Measurements from ENCODE around the gene CSNK1D. TPM values are rescaled to one million over a fixed set of nuclear protein-coding genes. Genes with fewer than 3 reads are reported as not detected.

The CSNK1D gene
- total and polyA plus RNA-seq, 2 donors (not counting 1 experiment from before 2014, with no cell fraction given): 196 to 241 TPM

- Histone ChIP-seq H3K9me3 (ENCODE audit: control extremely low read depth in 1 of 3, control insufficient read depth in 2 of 3, insufficient read depth in 1 of 3, low read length in 2 of 3) (peaks cover 0 to 4% (median 0%) of the 10 kb centered on the region in 3 donors), H3K36me3 (replicated peaks in 1 of 2; ENCODE audit: control extremely low read depth in 1 of 2, control insufficient read depth in 1 of 2, extremely low read depth in 1 of 2, insufficient read depth in 2 of 2, low read length in 1 of 2) (peaks cover 0 to 49% of the 10 kb centered on the region in 2 experiments), H3K27ac (ENCODE audit: low read length in 2 of 2) (peak overlapping the region in 1 of 2 donors; percentile 62), H3K27me3 (replicated peaks in 1 of 4; ENCODE audit: control extremely low read depth in 1 of 4, control insufficient read depth in 3 of 4, insufficient read depth in 4 of 4, low read length in 3 of 4) (no peaks in the 10 kb centered on the region), H3K4me1 (ENCODE audit: control insufficient read depth in 2 of 2, insufficient read depth in 2 of 2, low read length in 2 of 2) (peaks cover 14 to 36% of the 10 kb centered on the region in 2 donors), H3K9ac (ENCODE audit: low read length) (no peak overlapping the region), H4K20me1 (ENCODE audit: control insufficient read depth, insufficient read depth, low read length, poor library complexity, severe bottlenecking) (peaks cover 98% of the 10 kb centered on the region), H3K4me2 (replicated peaks; ENCODE audit: low read depth, low read length, poor library complexity, severe bottlenecking) (peak overlapping the region; percentile 38), H3K79me2 (ENCODE audit: control insufficient read depth, insufficient read depth, low read length) (peaks cover 54% of the 10 kb centered on the region), H2AFZ (ENCODE audit: insufficient read depth, low read depth, low read length, poor library complexity, severe bottlenecking) (no peak overlapping the region), H3K4me3 (ENCODE audit: control extremely low read depth in 1 of 5, extremely low read depth in 1 of 5, insufficient read depth in 1 of 5, low read depth in 2 of 5, low read length in 4 of 5) (no peak overlapping the region)
- 65% methylated on average over 22 of the region's 27 CpGs for WGBS (ENCODE audit: insufficient coverage)
- intact Hi-C loops (cut with micrococcal nuclease): no loop called here
- H3K4me1 Mint-ChIP-seq: peaks cover 44% of the 10 kb centered on the region
- H3K27me3 Mint-ChIP-seq: no peaks in the 10 kb centered on the region
- no peak for TF ChIP-seq CTCF (IDR thresholded peaks at IDR 0.05)
- no peak for TF ChIP-seq EZH2 (IDR thresholded peaks at IDR 0.05; ENCODE audit: borderline replicate concordance, insufficient read depth, low read depth, low read length, poor library complexity, severe bottlenecking)
- DNase-seq (peak; percentile 46), ATAC-seq (ENCODE audit: low read depth) (peak; percentile 8)
- H3K9me3 Mint-ChIP-seq (ENCODE audit: insufficient read depth): no peaks in the 10 kb centered on the region
- peak overlapping the region; percentile 77 for H3K27ac Mint-ChIP-seq
- no peak overlapping the region for H3K4me3 Mint-ChIP-seq
- CTCF ChIA-PET: interaction anchor here (0.5 to 4.1 kb wide), 7 partner anchors 15 to 111 kb away, joined by 3 to 24 read pairs (median 4); no protein-coding TSS in a partner anchor
- POLR2A ChIA-PET: interaction anchor here (0.5 to 1.7 kb wide), 6 partner anchors 12 to 534 kb away, joined by 3 to 6 read pairs (median 4); no protein-coding TSS in a partner anchor
These were observed 32.1 kb downstream of the CSNK1D start for GRCh38 chr17:82241183-82241925.

Measured in B cell (primary cell).